Esophagus muscularis mucosa (tissue), 4 donors: ENCODE results near the gene DUSP22.

Source experiments
- EP300 ChIP-seq: sonication (generic); formaldehyde crosslinking; IDR thresholded peaks from one replicate; pipeline ENCODE4 v1.6.1; 2017; ENCODE audit warnings: antibody characterized with exemption
- POLR2A ChIP-seq: fragments of 450-650 bp; IDR thresholded peaks from one replicate; pipeline ENCODE4 v1.6.1; 2017; ENCODE audit warnings: antibody characterized with exemption, moderate library complexity, mild to moderate bottlenecking, low read depth
- TF ChIP-seq, protein P1 (sequence below), 3 experiments: fragments of 200-600 bp in 2 of 3; fragments of 450-650 bp in 1 of 3; sonication (generic) in 2 of 3; IDR thresholded peaks; one replicate each; pipeline ENCODE4 v1.5.1; 2017 to 2019; ENCODE audit warnings: antibody characterized with exemption in 3 of 3, mild to moderate bottlenecking in 2 of 3, moderate library complexity in 1 of 3

DNA sequence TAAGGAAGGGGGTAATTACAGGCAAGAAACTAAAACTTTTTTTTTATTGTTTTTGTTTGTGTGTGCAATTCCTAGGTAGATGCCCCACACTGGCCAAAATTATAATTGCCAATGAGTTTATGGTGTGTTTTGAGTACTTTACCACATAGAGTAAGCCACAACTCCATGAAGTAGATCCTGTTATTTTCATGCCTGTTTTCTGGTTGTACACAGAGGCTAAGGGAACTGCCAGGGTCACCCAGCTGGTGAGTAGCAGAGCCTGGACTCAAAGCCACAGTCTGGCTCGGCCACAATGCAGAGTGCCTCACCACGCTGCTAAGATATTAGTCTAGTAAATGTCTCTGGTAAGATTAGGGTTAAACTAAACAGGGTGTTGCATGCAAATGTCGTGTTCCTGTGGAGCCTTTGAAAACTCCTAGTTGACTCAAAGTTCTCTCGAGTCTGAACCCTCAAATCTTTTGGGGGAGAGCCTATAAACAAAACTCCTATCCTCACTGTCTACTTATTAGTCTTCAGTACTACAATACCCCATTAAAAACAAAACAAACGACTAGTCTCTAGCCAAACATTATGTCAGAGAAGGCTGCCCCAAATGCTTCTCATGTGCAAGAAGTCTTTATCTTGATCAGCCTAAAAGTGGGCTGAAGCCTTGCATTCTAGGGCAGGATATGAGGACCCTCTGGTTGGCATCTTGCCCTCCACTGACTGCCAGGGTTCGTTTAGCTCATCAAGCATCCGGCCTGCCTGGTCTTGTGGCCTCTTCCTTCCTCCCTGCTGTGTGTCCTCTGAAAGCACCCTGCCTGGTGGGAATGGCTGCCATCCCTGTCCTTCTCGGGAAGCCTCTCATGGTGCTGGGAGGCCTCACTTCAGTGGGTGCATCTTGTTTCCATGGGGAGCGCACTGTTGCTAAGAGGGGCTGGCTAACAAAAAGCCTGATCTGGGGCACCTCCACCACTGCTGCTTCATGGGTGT, 4.2 kb downstream of the DUSP22 start:
- no peak for TF ChIP-seq POLR2A
- TF ChIP-seq, protein P1, sequence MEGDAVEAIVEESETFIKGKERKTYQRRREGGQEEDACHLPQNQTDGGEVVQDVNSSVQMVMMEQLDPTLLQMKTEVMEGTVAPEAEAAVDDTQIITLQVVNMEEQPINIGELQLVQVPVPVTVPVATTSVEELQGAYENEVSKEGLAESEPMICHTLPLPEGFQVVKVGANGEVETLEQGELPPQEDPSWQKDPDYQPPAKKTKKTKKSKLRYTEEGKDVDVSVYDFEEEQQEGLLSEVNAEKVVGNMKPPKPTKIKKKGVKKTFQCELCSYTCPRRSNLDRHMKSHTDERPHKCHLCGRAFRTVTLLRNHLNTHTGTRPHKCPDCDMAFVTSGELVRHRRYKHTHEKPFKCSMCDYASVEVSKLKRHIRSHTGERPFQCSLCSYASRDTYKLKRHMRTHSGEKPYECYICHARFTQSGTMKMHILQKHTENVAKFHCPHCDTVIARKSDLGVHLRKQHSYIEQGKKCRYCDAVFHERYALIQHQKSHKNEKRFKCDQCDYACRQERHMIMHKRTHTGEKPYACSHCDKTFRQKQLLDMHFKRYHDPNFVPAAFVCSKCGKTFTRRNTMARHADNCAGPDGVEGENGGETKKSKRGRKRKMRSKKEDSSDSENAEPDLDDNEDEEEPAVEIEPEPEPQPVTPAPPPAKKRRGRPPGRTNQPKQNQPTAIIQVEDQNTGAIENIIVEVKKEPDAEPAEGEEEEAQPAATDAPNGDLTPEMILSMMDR (IDR thresholded peaks at IDR 0.05): no peak
- TF ChIP-seq EP300: no peak
